Measurements from ENCODE around the gene MICALL2. TPM values are rescaled to one million over a fixed set of nuclear protein-coding genes. Genes with fewer than 3 reads are reported as not detected.

The MICALL2 gene
- total RNA-seq, 1 experiment from 2014 or later: not detected

- Histone ChIP-seq H3K4me1 (ENCODE audit: low read length) (no peaks in the 10 kb centered on the region), H3K9ac (ENCODE audit: low read length) (no peak overlapping the region), H3K27me3 (ENCODE audit: low read length) (no peaks in the 10 kb centered on the region), H4K20me1 (ENCODE audit: insufficient read depth, low read depth, low read length) (no peaks in the 10 kb centered on the region), H3K9me2 (replicated peaks; ENCODE audit: insufficient read depth, low read length) (no peaks in the 10 kb centered on the region), H3K27ac (ENCODE audit: low read length) (no peak overlapping the region), H3K4me2 (ENCODE audit: low read depth, low read length, poor library complexity, severe bottlenecking) (no peak overlapping the region), H3K4me3 (ENCODE audit: low read length) (no peak overlapping the region), H2AFZ (ENCODE audit: low read length) (no peak overlapping the region), H3K36me3 (ENCODE audit: insufficient read depth, low read length) (no peaks in the 10 kb centered on the region), H3K79me2 (ENCODE audit: low read length) (no peaks in the 10 kb centered on the region), H3K9me3 (ENCODE audit: low read length) (no peaks in the 10 kb centered on the region)
- no peak for DNase-seq
Measured at GRCh38 chr7:1460821-1461645, 1.8 kb upstream of the MICALL2 start.

DNA sequence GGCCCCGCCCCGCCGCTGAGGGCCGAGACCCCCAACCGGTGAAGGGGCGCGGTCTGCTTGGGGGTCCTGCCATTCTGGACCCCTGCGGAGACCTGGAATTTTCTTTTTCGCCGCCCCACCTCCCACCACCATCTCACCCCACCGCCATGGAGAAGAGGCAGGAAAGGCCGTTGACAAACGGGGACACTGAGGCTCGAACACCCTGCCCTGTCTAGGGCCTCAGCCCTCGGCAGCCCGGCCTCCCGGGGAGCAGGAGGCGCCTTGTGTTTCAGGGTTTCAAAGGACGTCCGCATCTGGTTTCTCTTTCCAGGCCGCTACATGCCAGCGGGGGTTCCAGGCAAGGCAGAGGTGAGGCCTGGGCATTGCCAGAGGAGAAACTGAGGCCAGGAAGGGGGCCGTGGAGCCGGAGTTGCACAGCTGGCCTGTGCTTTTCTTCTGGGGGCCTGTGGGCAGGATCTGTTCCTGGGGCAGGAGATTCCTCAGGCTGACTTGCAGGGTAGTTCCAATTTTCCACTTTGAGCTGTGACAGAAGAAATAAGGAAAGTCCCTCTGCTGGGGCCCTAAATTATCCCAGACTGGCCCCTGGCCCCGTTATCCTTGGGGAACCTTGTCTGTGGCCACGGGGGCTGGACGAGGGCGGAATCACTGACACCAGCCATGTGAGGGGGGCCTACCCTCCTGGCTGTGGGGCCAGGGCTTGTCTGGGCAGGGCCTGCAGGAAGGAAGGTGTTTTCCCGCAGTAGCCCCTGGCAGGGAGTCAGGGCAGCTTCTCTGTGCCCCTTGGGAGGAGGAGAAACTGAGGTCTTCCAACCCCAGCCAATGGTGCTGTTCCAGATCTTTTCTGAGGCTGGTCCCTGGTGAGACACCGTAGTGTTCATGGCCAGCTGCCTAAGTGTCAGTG lies 900 bp upstream of the MICALL2 start:
- Histone ChIP-seq H3K79me2 (ENCODE audit: low read length) (no peaks in the 10 kb centered on the region), H3K9me3 (ENCODE audit: low read length) (no peaks in the 10 kb centered on the region), H3K4me3 (ENCODE audit: low read length) (no peak overlapping the region), H3K4me2 (ENCODE audit: low read depth, low read length, poor library complexity, severe bottlenecking) (no peak overlapping the region), H2AFZ (ENCODE audit: low read length) (no peak overlapping the region), H3K9me2 (replicated peaks; ENCODE audit: insufficient read depth, low read length) (no peaks in the 10 kb centered on the region), H3K9ac (ENCODE audit: low read length) (no peak overlapping the region), H3K27me3 (ENCODE audit: low read length) (no peaks in the 10 kb centered on the region), H4K20me1 (ENCODE audit: insufficient read depth, low read depth, low read length) (no peaks in the 10 kb centered on the region), H3K27ac (ENCODE audit: low read length) (no peak overlapping the region), H3K36me3 (ENCODE audit: insufficient read depth, low read length) (no peaks in the 10 kb centered on the region), H3K4me1 (ENCODE audit: low read length) (no peaks in the 10 kb centered on the region)
- DNase-seq: no peak

DNA sequence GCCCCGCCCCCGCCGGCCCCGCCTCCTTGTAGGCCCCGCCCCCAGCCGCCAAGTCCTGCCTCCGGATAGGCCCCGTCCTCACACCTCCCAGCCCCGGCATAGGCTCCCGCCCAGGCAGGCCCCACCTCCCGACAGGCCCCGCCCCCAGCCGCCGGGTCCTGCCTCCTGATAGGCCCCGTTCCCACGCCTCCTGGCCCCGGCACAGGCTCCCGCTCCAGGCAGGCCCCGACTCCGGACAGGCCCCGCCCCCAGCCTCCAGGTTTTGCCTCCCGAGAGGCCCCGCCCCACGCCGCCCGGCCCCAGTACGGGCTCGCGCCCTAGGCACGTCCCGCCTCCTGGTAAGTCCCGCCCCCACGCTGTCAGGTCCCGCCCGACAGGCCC lies 232 bp upstream of the MICALL2 start:
- H3K36me3 ChIP-seq (ENCODE audit: insufficient read depth, low read length): no peaks in the 10 kb centered on the region
- no peak overlapping the region for H3K4me2 ChIP-seq (ENCODE audit: low read depth, low read length, poor library complexity, severe bottlenecking)
- no peaks in the 10 kb centered on the region for H3K9me2 ChIP-seq (replicated peaks; ENCODE audit: insufficient read depth, low read length)
- no peak overlapping the region for H2AFZ ChIP-seq (ENCODE audit: low read length)
- no peak overlapping the region for H3K9ac ChIP-seq (ENCODE audit: low read length)
- no peak overlapping the region for H3K4me3 ChIP-seq (ENCODE audit: low read length)
- H4K20me1 ChIP-seq (ENCODE audit: insufficient read depth, low read depth, low read length): no peaks in the 10 kb centered on the region
- no peaks in the 10 kb centered on the region for H3K4me1 ChIP-seq (ENCODE audit: low read length)
- no peak overlapping the region for H3K27ac ChIP-seq (ENCODE audit: low read length)
- no peaks in the 10 kb centered on the region for H3K27me3 ChIP-seq (ENCODE audit: low read length)
- peak; percentile 66 for DNase-seq
- H3K9me3 ChIP-seq (ENCODE audit: low read length): no peaks in the 10 kb centered on the region
- H3K79me2 ChIP-seq (ENCODE audit: low read length): no peaks in the 10 kb centered on the region

DNA sequence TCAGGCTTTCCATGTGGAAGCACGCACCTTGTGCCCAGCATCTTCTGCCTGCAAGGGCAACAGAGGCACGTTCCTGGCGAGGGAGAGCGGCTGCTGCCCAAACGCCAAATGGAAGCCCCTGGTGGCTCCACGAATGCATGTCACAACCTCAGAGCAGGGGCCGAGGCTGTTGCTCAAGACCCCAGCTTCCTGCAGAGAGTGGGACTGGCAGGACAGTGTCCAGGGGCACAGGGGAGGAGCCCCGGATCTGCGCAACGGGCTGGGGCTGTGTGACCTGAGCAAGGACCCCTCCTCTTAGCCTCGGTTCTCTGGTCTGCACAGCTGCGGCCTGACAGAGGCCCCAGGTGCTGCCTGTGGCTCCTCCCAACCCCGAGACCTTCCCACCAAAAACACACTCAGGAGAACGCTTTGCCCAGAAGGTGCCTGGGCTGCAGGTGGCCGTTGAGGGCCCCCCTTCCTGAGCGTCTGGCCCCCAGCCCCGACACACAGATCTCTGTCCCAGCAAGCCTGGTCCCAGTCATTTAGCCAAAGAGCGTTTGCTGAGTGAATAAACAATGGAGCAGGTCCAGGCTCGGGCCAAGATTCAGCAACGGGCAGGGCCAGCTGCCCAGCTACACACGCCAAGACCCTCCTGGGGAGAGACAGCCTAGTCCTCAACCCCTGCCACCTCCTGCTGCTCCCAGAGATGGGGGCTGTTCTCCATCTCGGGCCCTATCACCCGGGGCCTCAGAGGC lies 1.2 kb downstream of the MICALL2 start:
- H3K27ac ChIP-seq (ENCODE audit: low read length): no peak overlapping the region
- H2AFZ ChIP-seq (ENCODE audit: low read length): no peak overlapping the region

DNA sequence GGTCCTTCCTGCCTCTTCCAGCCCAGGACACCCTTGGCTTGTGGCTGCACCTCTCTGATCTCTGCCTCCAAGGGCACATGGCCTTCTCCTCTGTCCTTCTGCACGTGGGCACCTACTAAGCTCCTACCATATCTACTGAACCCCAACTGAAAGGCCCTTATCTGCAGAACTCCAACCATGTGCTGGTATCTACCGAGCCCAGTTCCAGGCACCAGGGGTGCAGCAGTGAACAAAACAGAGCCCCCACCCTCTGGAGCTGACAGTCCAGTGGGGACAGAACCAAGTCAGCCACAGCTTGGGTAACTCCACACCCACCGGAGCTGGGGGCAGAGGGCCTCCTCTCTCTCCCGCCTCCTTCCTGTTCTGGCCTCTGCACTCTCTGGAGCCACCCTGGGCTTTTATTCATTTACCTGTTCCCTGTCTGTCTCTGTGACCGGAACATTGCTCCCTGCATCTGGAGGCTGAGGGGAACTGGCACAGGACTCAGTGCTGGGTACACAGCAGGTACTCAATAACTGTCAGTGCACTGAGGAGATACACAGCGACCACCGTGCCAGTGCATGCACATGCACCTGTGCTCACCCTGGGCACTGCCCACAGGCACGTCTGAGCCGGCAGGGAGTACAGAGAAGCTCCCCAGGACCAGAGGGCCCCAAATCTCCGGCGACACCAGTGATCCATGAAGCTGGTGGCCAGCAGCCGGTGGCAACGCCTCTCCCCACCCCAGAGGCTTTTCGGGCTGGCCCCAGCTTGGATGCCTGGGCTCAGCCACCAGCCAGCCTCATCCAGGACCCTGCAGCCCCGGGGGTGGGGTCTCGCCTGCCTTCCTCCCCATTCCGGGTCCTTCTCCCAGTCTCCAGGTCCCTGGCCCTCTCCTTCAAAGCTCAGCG lies 2.0 kb downstream of the MICALL2 start:
- Histone ChIP-seq H3K9ac (ENCODE audit: low read length) (no peak overlapping the region), H3K4me1 (ENCODE audit: low read length) (no peaks in the 10 kb centered on the region), H3K4me3 (ENCODE audit: low read length) (no peak overlapping the region), H3K36me3 (ENCODE audit: insufficient read depth, low read length) (no peaks in the 10 kb centered on the region), H4K20me1 (ENCODE audit: insufficient read depth, low read depth, low read length) (no peaks in the 10 kb centered on the region), H3K27me3 (ENCODE audit: low read length) (no peaks in the 10 kb centered on the region), H3K4me2 (ENCODE audit: low read depth, low read length, poor library complexity, severe bottlenecking) (no peak overlapping the region), H3K79me2 (ENCODE audit: low read length) (no peaks in the 10 kb centered on the region), H3K9me2 (replicated peaks; ENCODE audit: insufficient read depth, low read length) (no peaks in the 10 kb centered on the region), H3K9me3 (ENCODE audit: low read length) (no peaks in the 10 kb centered on the region), H3K27ac (ENCODE audit: low read length) (no peak overlapping the region), H2AFZ (ENCODE audit: low read length) (no peak overlapping the region)
- no peak for DNase-seq

More for the DNA sequence above, 1.2 kb downstream of the MICALL2 start:
- H3K79me2 ChIP-seq (ENCODE audit: low read length): no peaks in the 10 kb centered on the region
- H3K4me1 ChIP-seq (ENCODE audit: low read length): no peaks in the 10 kb centered on the region
- H4K20me1 ChIP-seq (ENCODE audit: insufficient read depth, low read depth, low read length): no peaks in the 10 kb centered on the region
- no peak for DNase-seq
- no peaks in the 10 kb centered on the region for H3K36me3 ChIP-seq (ENCODE audit: insufficient read depth, low read length)
- H3K9me3 ChIP-seq (ENCODE audit: low read length): no peaks in the 10 kb centered on the region
- no peaks in the 10 kb centered on the region for H3K9me2 ChIP-seq (replicated peaks; ENCODE audit: insufficient read depth, low read length)
- H3K9ac ChIP-seq (ENCODE audit: low read length): no peak overlapping the region
- H3K4me2 ChIP-seq (ENCODE audit: low read depth, low read length, poor library complexity, severe bottlenecking): no peak overlapping the region
- H3K27me3 ChIP-seq (ENCODE audit: low read length): no peaks in the 10 kb centered on the region
- no peak overlapping the region for H3K4me3 ChIP-seq (ENCODE audit: low read length)

GRCh38 chr7:1455955-1456354 lies 3.3 kb downstream of the MICALL2 start:
- Histone ChIP-seq H3K9me3 (ENCODE audit: low read length) (no peaks in the 10 kb centered on the region), H4K20me1 (ENCODE audit: insufficient read depth, low read depth, low read length) (no peaks in the 10 kb centered on the region), H3K4me3 (ENCODE audit: low read length) (no peak overlapping the region), H2AFZ (ENCODE audit: low read length) (no peak overlapping the region), H3K9ac (ENCODE audit: low read length) (no peak overlapping the region), H3K4me1 (ENCODE audit: low read length) (no peaks in the 10 kb centered on the region), H3K4me2 (ENCODE audit: low read depth, low read length, poor library complexity, severe bottlenecking) (no peak overlapping the region), H3K79me2 (ENCODE audit: low read length) (no peaks in the 10 kb centered on the region), H3K27ac (ENCODE audit: low read length) (no peak overlapping the region), H3K27me3 (ENCODE audit: low read length) (no peaks in the 10 kb centered on the region), H3K9me2 (replicated peaks; ENCODE audit: insufficient read depth, low read length) (no peaks in the 10 kb centered on the region), H3K36me3 (ENCODE audit: insufficient read depth, low read length) (no peaks in the 10 kb centered on the region)
- no peak for DNase-seq

GRCh38 chr7:1455241-1455939 lies 3.9 kb downstream of the MICALL2 start:
- no peak overlapping the region for H3K4me3 ChIP-seq (ENCODE audit: low read length)
- no peak overlapping the region for H3K9ac ChIP-seq (ENCODE audit: low read length)
- H3K79me2 ChIP-seq (ENCODE audit: low read length): no peaks in the 10 kb centered on the region

More at GRCh38 chr7:1455241-1455939, 3.9 kb downstream of the MICALL2 start:
- H3K27me3 ChIP-seq (ENCODE audit: low read length): no peaks in the 10 kb centered on the region
- H3K9me3 ChIP-seq (ENCODE audit: low read length): no peaks in the 10 kb centered on the region
- H2AFZ ChIP-seq (ENCODE audit: low read length): no peak overlapping the region
- no peaks in the 10 kb centered on the region for H3K36me3 ChIP-seq (ENCODE audit: insufficient read depth, low read length)
- no peak overlapping the region for H3K27ac ChIP-seq (ENCODE audit: low read length)
- H3K4me2 ChIP-seq (ENCODE audit: low read depth, low read length, poor library complexity, severe bottlenecking): no peak overlapping the region
- no peak for DNase-seq
- no peaks in the 10 kb centered on the region for H4K20me1 ChIP-seq (ENCODE audit: insufficient read depth, low read depth, low read length)
- H3K9me2 ChIP-seq (replicated peaks; ENCODE audit: insufficient read depth, low read length): no peaks in the 10 kb centered on the region
- H3K4me1 ChIP-seq (ENCODE audit: low read length): no peaks in the 10 kb centered on the region

All from Karpas-422 (cell line).